ENCODE measurements around the gene SPECC1L. TPM values are rescaled to one million over a fixed set of nuclear protein-coding genes. Genes with fewer than 3 reads are reported as not detected.

The SPECC1L gene
- total and polyA plus RNA-seq, 5 donors from 2014 or later, result 4.1 to 39.6 (median 5.8) TPM

- ATAC-seq (ENCODE audit: low read depth in 2 of 2) (no peak), DNase-seq (no peak)
- Mint-ChIP-seq H3K9me3 (no peaks in the 10 kb centered on the region), H3K27ac (no peak overlapping the region), H3K4me1 (peaks cover 0 to 4% (median 2%) of the 10 kb centered on the region in 4 donors), H3K36me3 (no peaks in the 10 kb centered on the region), H3K27me3 (no peaks in the 10 kb centered on the region), H3K4me3 (no peak overlapping the region)
- peaks cover 5% of the 10 kb centered on the region for H3K4me1 ChIP-seq (ENCODE audit: control insufficient read depth, insufficient read depth, low read length, poor library complexity, severe bottlenecking)
- H3K27ac ChIP-seq (ENCODE audit: insufficient read depth, low read length, poor library complexity, severe bottlenecking), result no peak overlapping the region
- no peaks in the 10 kb centered on the region for H3K36me3 ChIP-seq (ENCODE audit: control insufficient read depth, insufficient read depth, low read length)
- no peak overlapping the region for H3K4me3 ChIP-seq (ENCODE audit: low read depth, low read length)
- H3K27me3 ChIP-seq (ENCODE audit: control insufficient read depth, insufficient read depth, low read length), result no peaks in the 10 kb centered on the region
- no peaks in the 10 kb centered on the region for H3K9me3 ChIP-seq (ENCODE audit: control insufficient read depth in 2 of 2, low read length in 2 of 2)
These were observed 194.9 kb downstream of the SPECC1L start for GRCh38 chr22:24465566-24465965.

GRCh38 chr22:24465975-24466374 is 195.3 kb downstream of the SPECC1L start:
- ATAC-seq (ENCODE audit: low read depth in 2 of 2) (no peak), DNase-seq (no peak)
- Histone ChIP-seq H3K9me3 (ENCODE audit: control insufficient read depth in 2 of 2, low read length in 2 of 2) (no peaks in the 10 kb centered on the region), H3K4me3 (ENCODE audit: low read depth, low read length) (no peak overlapping the region), H3K27ac (ENCODE audit: insufficient read depth, low read length, poor library complexity, severe bottlenecking) (no peak overlapping the region), H3K4me1 (ENCODE audit: control insufficient read depth, insufficient read depth, low read length, poor library complexity, severe bottlenecking) (peaks cover under 1% of the 10 kb centered on the region), H3K36me3 (ENCODE audit: control insufficient read depth, insufficient read depth, low read length) (no peaks in the 10 kb centered on the region), H3K27me3 (ENCODE audit: control insufficient read depth, insufficient read depth, low read length) (no peaks in the 10 kb centered on the region)
- Mint-ChIP-seq H3K27me3 (no peaks in the 10 kb centered on the region), H3K36me3 (no peaks in the 10 kb centered on the region), H3K27ac (peak overlapping the region in 1 of 3 donors; percentile 12), H3K4me3 (no peak overlapping the region), H3K9me3 (no peaks in the 10 kb centered on the region), H3K4me1 (no peaks in the 10 kb centered on the region)

GRCh38 chr22:24466716-24467328 is 196.2 kb downstream of the SPECC1L start:
- no peak for ATAC-seq (ENCODE audit: low read depth in 2 of 2)
- Histone ChIP-seq H3K36me3 (ENCODE audit: control insufficient read depth, insufficient read depth, low read length) (no peaks in the 10 kb centered on the region), H3K4me1 (ENCODE audit: control insufficient read depth, insufficient read depth, low read length, poor library complexity, severe bottlenecking) (no peaks in the 10 kb centered on the region), H3K27ac (ENCODE audit: insufficient read depth, low read length, poor library complexity, severe bottlenecking) (no peak overlapping the region), H3K4me3 (ENCODE audit: low read depth, low read length) (no peak overlapping the region), H3K9me3 (ENCODE audit: control insufficient read depth in 2 of 2, low read length in 2 of 2) (no peaks in the 10 kb centered on the region), H3K27me3 (ENCODE audit: control insufficient read depth, insufficient read depth, low read length) (no peaks in the 10 kb centered on the region)
- Mint-ChIP-seq H3K27ac (peak overlapping the region in 1 of 3 donors; percentile 12), H3K4me1 (no peaks in the 10 kb centered on the region), H3K4me3 (no peak overlapping the region), H3K36me3 (no peaks in the 10 kb centered on the region), H3K27me3 (no peaks in the 10 kb centered on the region), H3K9me3 (no peaks in the 10 kb centered on the region)
- DNase-seq, result no peak

GRCh38 chr22:24467340-24467739 is 196.7 kb downstream of the SPECC1L start:
- Histone ChIP-seq H3K36me3 (ENCODE audit: control insufficient read depth, insufficient read depth, low read length) (no peaks in the 10 kb centered on the region), H3K4me1 (ENCODE audit: control insufficient read depth, insufficient read depth, low read length, poor library complexity, severe bottlenecking) (no peaks in the 10 kb centered on the region), H3K9me3 (ENCODE audit: control insufficient read depth in 2 of 2, low read length in 2 of 2) (no peaks in the 10 kb centered on the region), H3K27ac (ENCODE audit: insufficient read depth, low read length, poor library complexity, severe bottlenecking) (no peak overlapping the region), H3K27me3 (ENCODE audit: control insufficient read depth, insufficient read depth, low read length) (no peaks in the 10 kb centered on the region), H3K4me3 (ENCODE audit: low read depth, low read length) (no peak overlapping the region)
- ATAC-seq (ENCODE audit: low read depth in 2 of 2) (no peak), DNase-seq (no peak)
- Mint-ChIP-seq H3K9me3 (no peaks in the 10 kb centered on the region), H3K27me3 (no peaks in the 10 kb centered on the region), H3K27ac (no peak overlapping the region), H3K4me1 (no peaks in the 10 kb centered on the region), H3K36me3 (no peaks in the 10 kb centered on the region), H3K4me3 (no peak overlapping the region)

Other genes with a start within 250 kb of the SPECC1L start
- 0.81 TPM for gene SUSD2, start 89.3 kb upstream of the SPECC1L start, total RNA-seq
- gene SUSD2, start 89.3 kb upstream of the SPECC1L start, polyA plus RNA-seq, result under 1 TPM in 1 of 4 donors, not detected in 3; 0.06 TPM
- not detected for gene GGT5, start 25.7 kb upstream of the SPECC1L start, total RNA-seq
- gene GGT5, start 25.7 kb upstream of the SPECC1L start, polyA plus RNA-seq, result not detected
- 31.2 TPM for gene ADORA2A, start 156.8 kb downstream of the SPECC1L start, total RNA-seq
- 100 to 1,000 TPM in 1 of 4 donors, 10 to 100 TPM in 3; 88.4 to 101 (median 94.5) TPM for gene ADORA2A, start 156.8 kb downstream of the SPECC1L start, polyA plus RNA-seq
- 3.8 TPM for gene UPB1, start 224.5 kb downstream of the SPECC1L start, total RNA-seq
- not detected for gene UPB1, start 224.5 kb downstream of the SPECC1L start, polyA plus RNA-seq